Neural cell (in vitro differentiated cells): Measurements from ENCODE around the gene TMTC1. TPM values are rescaled to one million over a fixed set of nuclear protein-coding genes. Genes with fewer than 3 reads are reported as not detected.

ENCODE experiments used
- H2AFZ ChIP-seq: fragments of 200-600, 300-800 bp; sonication (generic), shearing (Covaris generic); 2 replicates; pipeline ENCODE4 v1.6.0; 2014; ENCODE audit warnings: low read depth, mild to moderate bottlenecking, antibody characterized with exemption, low read length, moderate library complexity
- H3F3A ChIP-seq: fragments of 200-600 bp; shearing (Covaris generic); 2 replicates; pipeline ENCODE4 v1.6.1; 2016; ENCODE audit warnings: mild to moderate bottlenecking, moderate library complexity, mixed read lengths, antibody characterized with exemption, low read length; ENCODE audit not compliant: insufficient read depth, poor library complexity, severe bottlenecking
- H3K27ac ChIP-seq: fragments of 200-600, 300-800 bp; sonication (generic), shearing (Covaris generic); 2 replicates; pipeline ENCODE4 v1.5.1; 2014; ENCODE audit warnings: mild to moderate bottlenecking, low read length, moderate library complexity
- H3K27me3 ChIP-seq: fragments of 300-800, 200-600 bp; sonication (generic), shearing (Covaris generic); 2 replicates; pipeline ENCODE4 v1.6.0; 2014; ENCODE audit warnings: mild to moderate bottlenecking, low read depth, low read length, moderate library complexity; ENCODE audit not compliant: insufficient read depth
- H3K36me3 ChIP-seq: fragments of 300-800, 200-600 bp; sonication (generic), shearing (Covaris generic); 2 replicates; pipeline ENCODE4 v1.5.1; 2014; ENCODE audit warnings: mild to moderate bottlenecking, antibody characterized with exemption, low read length, moderate library complexity; ENCODE audit not compliant: insufficient read depth
- H3K4me2 ChIP-seq: fragments of 300-800, 200-600 bp; sonication (generic), shearing (Covaris generic); 2 replicates; pipeline ENCODE4 v1.6.0; 2014; ENCODE audit warnings: mild to moderate bottlenecking, low read length
- H3K4me3 ChIP-seq: fragments of 300-800, 200-600 bp; sonication (generic), shearing (Covaris generic); 2 replicates; pipeline ENCODE4 v1.5.1; 2014; ENCODE audit warnings: mild to moderate bottlenecking, low read length, moderate library complexity
- H3K79me2 ChIP-seq: fragments of 200-600 bp; shearing (Covaris generic); replicated peaks from 2 replicates; pipeline ENCODE4 v1.6.0; 2014; ENCODE audit warnings: mild to moderate bottlenecking, low read length, moderate library complexity; ENCODE audit not compliant: insufficient read depth
- H3K9ac ChIP-seq: fragments of 300-800, 200-600 bp; sonication (generic), shearing (Covaris generic); 2 replicates; pipeline ENCODE4 v1.6.1; 2016; ENCODE audit warnings: mild to moderate bottlenecking, low read length, mixed read lengths
- H3K9me2 ChIP-seq: fragments of 200-600 bp; shearing (Covaris generic); 2 replicates; pipeline ENCODE4 v1.6.1; 2016; ENCODE audit warnings: mild to moderate bottlenecking, low read length, mixed read lengths; ENCODE audit not compliant: insufficient read depth
- H3K9me3 ChIP-seq: fragments of 200-600, 300-800 bp; sonication (generic), shearing (Covaris generic); 2 replicates; pipeline ENCODE4 v1.6.1; 2016; ENCODE audit warnings: mild to moderate bottlenecking, mixed run types, low read length, moderate library complexity, mixed read lengths
- H4K20me1 ChIP-seq: fragments of 200-600 bp; shearing (Covaris generic); 2 replicates; pipeline ENCODE4 v1.6.1; 2016; ENCODE audit warnings: mild to moderate bottlenecking, mixed run types; ENCODE audit not compliant: insufficient read depth
- CTCF ChIP-seq: fragments of 450-650 bp; IDR thresholded peaks from 2 replicates; pipeline ENCODE4 v1.5.1; 2014; ENCODE audit warnings: antibody characterized with exemption, mild to moderate bottlenecking, moderate library complexity; ENCODE audit not compliant: poor library complexity, severe bottlenecking
- EP300 ChIP-seq: fragments of 450-650 bp; conservative IDR thresholded peaks from 2 replicates; pipeline ENCODE4 v1.6.1; 2014; ENCODE audit warnings: antibody characterized with exemption, mild to moderate bottlenecking, moderate library complexity; ENCODE audit not compliant: poor library complexity, severe bottlenecking
- EZH2 ChIP-seq: fragments of 200-600, 300-800 bp; shearing (Covaris generic), sonication (generic); IDR thresholded peaks from 2 replicates; pipeline ENCODE4 v1.6.1; 2014; ENCODE audit warnings: antibody characterized with exemption, low read length, borderline replicate concordance, mild to moderate bottlenecking; ENCODE audit not compliant: insufficient read depth, poor library complexity, severe bottlenecking
- MXI1 ChIP-seq: fragments of 450-650 bp; conservative IDR thresholded peaks from 2 replicates; pipeline ENCODE4 v1.6.1; 2014; ENCODE audit warnings: antibody characterized with exemption, mild to moderate bottlenecking; ENCODE audit not compliant: poor library complexity, severe bottlenecking
- POLR2AphosphoS5 ChIP-seq: IDR thresholded peaks from 2 replicates; pipeline ENCODE4 v1.6.1; 2012
- REST ChIP-seq: IDR thresholded peaks from 2 replicates; pipeline ENCODE4 v1.6.1; 2012; ENCODE audit warnings: borderline replicate concordance
- TAF1 ChIP-seq: IDR thresholded peaks from 2 replicates; pipeline ENCODE4 v1.6.1; 2012; ENCODE audit warnings: low read depth
- polyA plus RNA-seq: library from polyadenylated mRNA; depleted of rRNA; stranded (reverse); fragments of >200 nt; gene quantifications from 2 replicates; pipeline ENCODE4 v1.2.3, GENCODE V29; 2014

Gene TMTC1
- polyA plus RNA-seq, 1 donor from 2014 or later, result 10.0 TPM

GRCh38 chr12:29665107-29665506 is 118.6 kb downstream of the TMTC1 start:
- Histone ChIP-seq H3K9me2 (no peaks in the 10 kb centered on the region), H3K27ac (no peak overlapping the region), H3K4me3 (no peak overlapping the region), H3F3A (no peaks in the 10 kb centered on the region), H3K9ac (no peak overlapping the region), H2AFZ (no peak overlapping the region), H3K27me3 (no peaks in the 10 kb centered on the region), H4K20me1 (no peaks in the 10 kb centered on the region), H3K79me2 (no peaks in the 10 kb centered on the region), H3K36me3 (no peaks in the 10 kb centered on the region), H3K4me2 (no peak overlapping the region), H3K9me3 (no peaks in the 10 kb centered on the region)
- TF ChIP-seq MXI1 (no peak), TAF1 (no peak), EP300 (no peak), POLR2AphosphoS5 (no peak), EZH2 (no peak), REST (no peak), CTCF (no peak)

- no peak overlapping the region for H3K4me2 ChIP-seq
- no peaks in the 10 kb centered on the region for H3F3A ChIP-seq
- TF ChIP-seq EP300 (no peak), POLR2AphosphoS5 (no peak), MXI1 (no peak), REST (no peak)
- no peak overlapping the region for H2AFZ ChIP-seq
- H3K9ac ChIP-seq, result no peak overlapping the region
- no peak overlapping the region for H3K4me3 ChIP-seq
- H4K20me1 ChIP-seq, result no peaks in the 10 kb centered on the region
- H3K27me3 ChIP-seq, result no peaks in the 10 kb centered on the region
- no peaks in the 10 kb centered on the region for H3K36me3 ChIP-seq
- H3K79me2 ChIP-seq, result no peaks in the 10 kb centered on the region
- H3K27ac ChIP-seq, result no peak overlapping the region
- no peaks in the 10 kb centered on the region for H3K9me2 ChIP-seq
- H3K9me3 ChIP-seq, result no peaks in the 10 kb centered on the region
These were observed 120.9 kb downstream of the TMTC1 start for GRCh38 chr12:29662734-29663323.
